Mucosa of descending colon (tissue), 3 donors: ENCODE measurements around the gene DOCK9. TPM values are rescaled to one million over a fixed set of nuclear protein-coding genes. Genes with fewer than 3 reads are reported as not detected.
"Not testable (repeated sequence)": the region's sequence is repeated elsewhere in the genome, so short reads cannot be mapped to it uniquely, and the experiment has no call there.

ENCODE experiments used
- ATAC-seq: fragments of 200-7000 bp; cut with Tn5 transposase; one replicate; pipeline ENCODE4 v1.9.1; 2020; ENCODE audit warnings: mild to moderate bottlenecking, moderate library complexity
- DNase-seq, 3 donors: peaks; one replicate each; pipeline ENCODE4 v3.0.0-alpha.2; 2020
- H3K36me3 ChIP-seq: fragments of 200-600 bp; one replicate; pipeline ENCODE4 v1.8.0; 2021; ENCODE audit warnings: low read depth, mild to moderate bottlenecking
- H3K4me1 ChIP-seq: fragments of 200-600 bp; one replicate; pipeline ENCODE4 v1.8.0; 2021; ENCODE audit warnings: low read depth, mild to moderate bottlenecking
- H3K4me3 ChIP-seq: fragments of 200-600 bp; one replicate; pipeline ENCODE4 v1.8.0; 2021; ENCODE audit warnings: mild to moderate bottlenecking
- H3K9me3 ChIP-seq: fragments of 200-600 bp; one replicate; pipeline ENCODE4 v1.8.0; 2021; ENCODE audit warnings: mild to moderate bottlenecking
- intact Hi-C, 2 donors: fragments of 100-400 bp; cut with DNase I in 1 of 2; cut with micrococcal nuclease in 1 of 2; formaldehyde crosslinking; loops; one replicate each; pipeline versions ENCODE4 v1.11.0 to v1.11.1; 2022; cut with DNase I, micrococcal nuclease
- total RNA-seq, 3 donors: library from RNA; stranded (reverse); fragmentation: NEBNext Ultra II Directional in 2 of 3; extraction: Animal tissue kit (Norgen Biotek cat#: 25700) in 2 of 3; gene quantifications; one replicate each; pipeline versions ENCODE4 v1.2.1 to v1.2.4, GENCODE V29; 2021 to 2023
- TF ChIP-seq, protein P1 (sequence below): fragments of 200-600 bp; IDR thresholded peaks from one replicate; pipeline ENCODE4 v1.8.0; 2022; ENCODE audit warnings: antibody characterized with exemption, mild to moderate bottlenecking
- donor health status: DM: no; HTN: no; CAD: no; lungs with moderate emphysema.
- donor health status: DM: no; HTN: no; CAD: no.
- donor health status: DM: no; HTN: yes; CAD: no.

Gene DOCK9
- total RNA-seq, 3 donors from 2014 or later = 52.0 to 136 (median 54.4) TPM

DNA sequence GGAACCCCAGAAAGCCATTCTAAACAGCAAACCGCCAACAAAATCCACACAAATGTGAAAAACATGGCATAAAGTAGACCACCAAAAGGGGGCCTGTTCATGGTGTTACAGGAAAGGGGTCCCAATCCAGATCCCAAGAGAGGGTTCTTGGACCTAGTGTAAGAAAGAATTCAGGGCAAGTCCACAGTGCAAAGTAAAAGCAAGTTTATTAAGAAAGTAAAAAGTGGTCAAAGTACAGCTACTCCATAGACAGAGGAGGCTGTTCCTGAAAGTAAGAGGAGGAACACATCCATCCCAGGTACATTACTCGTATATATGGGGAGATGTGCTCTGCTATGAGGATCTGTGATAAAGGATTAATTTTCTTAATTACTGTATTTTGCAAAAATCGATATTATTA is 157.6 kb downstream of the DOCK9 start:
- intact Hi-C loops = no loop called here
- TF ChIP-seq, protein P1, sequence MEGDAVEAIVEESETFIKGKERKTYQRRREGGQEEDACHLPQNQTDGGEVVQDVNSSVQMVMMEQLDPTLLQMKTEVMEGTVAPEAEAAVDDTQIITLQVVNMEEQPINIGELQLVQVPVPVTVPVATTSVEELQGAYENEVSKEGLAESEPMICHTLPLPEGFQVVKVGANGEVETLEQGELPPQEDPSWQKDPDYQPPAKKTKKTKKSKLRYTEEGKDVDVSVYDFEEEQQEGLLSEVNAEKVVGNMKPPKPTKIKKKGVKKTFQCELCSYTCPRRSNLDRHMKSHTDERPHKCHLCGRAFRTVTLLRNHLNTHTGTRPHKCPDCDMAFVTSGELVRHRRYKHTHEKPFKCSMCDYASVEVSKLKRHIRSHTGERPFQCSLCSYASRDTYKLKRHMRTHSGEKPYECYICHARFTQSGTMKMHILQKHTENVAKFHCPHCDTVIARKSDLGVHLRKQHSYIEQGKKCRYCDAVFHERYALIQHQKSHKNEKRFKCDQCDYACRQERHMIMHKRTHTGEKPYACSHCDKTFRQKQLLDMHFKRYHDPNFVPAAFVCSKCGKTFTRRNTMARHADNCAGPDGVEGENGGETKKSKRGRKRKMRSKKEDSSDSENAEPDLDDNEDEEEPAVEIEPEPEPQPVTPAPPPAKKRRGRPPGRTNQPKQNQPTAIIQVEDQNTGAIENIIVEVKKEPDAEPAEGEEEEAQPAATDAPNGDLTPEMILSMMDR = no peak
- ATAC-seq = no peak
- H3K4me1 ChIP-seq = peaks cover 9% of the 10 kb centered on the region
- no peaks in the 10 kb centered on the region for H3K9me3 ChIP-seq
- no peak for DNase-seq
- no peak overlapping the region for H3K4me3 ChIP-seq
- no peaks in the 10 kb centered on the region for H3K36me3 ChIP-seq

- ATAC-seq = no peak
- Histone ChIP-seq H3K36me3 (no peaks in the 10 kb centered on the region), H3K9me3 (no peaks in the 10 kb centered on the region), H3K4me3 (no peak overlapping the region), H3K4me1 (peaks cover 9% of the 10 kb centered on the region)
- TF ChIP-seq, protein P1 = no peak
- DNase-seq = no peak
- intact Hi-C loops = no loop called here
Observed at GRCh38 chr13:98819382-98820010, 158.4 kb downstream of the DOCK9 start.

DNA sequence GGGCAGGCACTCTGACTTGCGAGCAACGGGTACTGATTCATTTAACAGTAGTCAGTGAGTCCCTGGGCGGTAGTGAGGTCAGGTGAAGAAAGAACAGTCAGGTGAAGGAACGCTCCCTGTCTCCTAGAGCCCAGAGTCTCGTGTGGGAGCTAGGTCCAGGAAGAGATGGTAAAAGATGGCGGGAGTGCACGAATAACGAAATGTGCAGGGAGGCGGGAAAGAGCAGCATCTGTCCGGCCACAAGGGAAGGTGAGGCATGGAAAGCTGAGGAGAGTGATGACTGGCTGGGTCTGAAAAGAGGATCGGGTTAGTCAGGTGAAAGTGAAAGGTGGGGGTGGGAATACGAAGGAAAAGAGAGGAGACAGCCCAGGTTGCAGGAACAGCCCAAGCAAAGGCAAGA is 161.5 kb downstream of the DOCK9 start:
- no peak for DNase-seq
- no peak overlapping the region for H3K4me3 ChIP-seq
- H3K9me3 ChIP-seq = no peaks in the 10 kb centered on the region
- ATAC-seq = no peak
- no peaks in the 10 kb centered on the region for H3K36me3 ChIP-seq
- intact Hi-C loops = no loop called here
- TF ChIP-seq, protein P1 = no peak
- H3K4me1 ChIP-seq = no peaks in the 10 kb centered on the region

DNA sequence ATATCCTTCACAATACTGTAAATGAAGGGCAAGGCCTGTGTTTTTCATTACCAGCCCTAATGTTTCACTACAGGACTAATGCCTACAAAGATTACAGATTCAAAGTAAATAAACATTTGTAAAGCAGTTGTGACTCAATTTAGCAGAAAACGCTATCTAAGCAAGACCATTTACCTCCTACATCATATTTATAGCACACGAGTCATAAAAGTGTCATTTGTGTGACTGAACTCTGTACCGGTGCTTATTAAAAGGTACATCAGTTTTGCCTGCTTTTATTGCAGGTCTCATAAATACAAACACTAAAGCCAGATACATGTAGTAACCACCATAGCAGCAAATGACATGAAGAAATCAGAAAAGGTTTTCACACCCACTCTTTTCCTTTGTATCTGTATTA is 163.9 kb downstream of the DOCK9 start:
- Histone ChIP-seq H3K36me3 (no peaks in the 10 kb centered on the region), H3K9me3 (no peaks in the 10 kb centered on the region), H3K4me3 (no peak overlapping the region), H3K4me1 (no peaks in the 10 kb centered on the region)
- DNase-seq (no peak), ATAC-seq (peak; percentile 97)
- intact Hi-C loops = no loop called here
- TF ChIP-seq, protein P1 = no peak

DNA sequence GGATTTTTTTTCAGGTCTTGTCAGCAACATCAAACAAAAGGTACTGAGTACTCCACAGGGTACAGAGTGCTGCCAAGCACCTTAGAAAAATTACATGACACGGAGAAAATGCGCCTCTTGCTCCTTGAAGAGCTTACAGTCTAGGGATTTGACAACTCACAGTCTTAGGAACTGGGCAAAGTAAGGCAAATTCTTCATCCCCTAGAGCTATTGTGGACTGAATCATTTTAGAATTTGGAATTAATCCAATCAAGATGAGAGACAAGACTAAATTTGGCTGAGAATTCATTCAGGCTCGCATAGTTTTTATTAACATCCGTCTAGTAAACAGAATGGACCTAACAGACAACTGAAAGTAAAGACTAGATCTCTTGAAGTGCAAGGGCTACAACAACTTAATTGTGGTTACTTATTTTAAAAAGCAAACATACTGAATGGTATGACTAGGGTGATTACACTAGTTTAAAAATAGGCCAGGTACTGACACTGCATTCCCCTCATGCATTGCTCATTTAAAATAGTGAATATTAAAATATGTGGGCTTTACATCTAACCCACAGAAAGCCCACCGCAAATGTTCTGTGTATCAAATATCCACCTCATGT is 165.6 kb downstream of the DOCK9 start:
- H3K9me3 ChIP-seq, H3K36me3 ChIP-seq, H3K4me1 ChIP-seq, ATAC-seq, H3K4me3 ChIP-seq, DNase-seq, intact Hi-C loops: not testable (repeated sequence)

- H3K4me1 ChIP-seq = no peaks in the 10 kb centered on the region
- H3K4me3 ChIP-seq = no peak overlapping the region
- H3K36me3 ChIP-seq = no peaks in the 10 kb centered on the region
- TF ChIP-seq, protein P1 = no peak
- ATAC-seq = no peak
- DNase-seq = no peak
- intact Hi-C loops = no loop called here
- no peaks in the 10 kb centered on the region for H3K9me3 ChIP-seq
Observed at GRCh38 chr13:98810746-98811145, 167.1 kb downstream of the DOCK9 start.
